Smooth muscle cell (in vitro differentiated cells): ENCODE measurements around the gene HABP4. TPM values are rescaled to one million over a fixed set of nuclear protein-coding genes. Genes with fewer than 3 reads are reported as not detected.

Experiments used
- DNase-seq: peaks from one replicate; lab custom pipeline; 2025; ENCODE audit not compliant: unreplicated experiment; lab: John Stamatoyannopoulos, UW
- H2AFZ ChIP-seq: fragments of 200-600 bp; sonication (generic); 2 replicates; pipeline ENCODE4 v1.6.0; 2016; ENCODE audit warnings: antibody characterized with exemption, low read depth, mild to moderate bottlenecking
- H3F3A ChIP-seq: fragments of 200-600 bp; sonication (generic); 2 replicates; pipeline ENCODE4 v1.6.0; 2017; ENCODE audit warnings: antibody characterized with exemption, low read depth
- H3K27ac ChIP-seq: fragments of 200-600 bp; sonication (generic); 2 replicates; pipeline ENCODE4 v1.5.1; 2016; ENCODE audit warnings: low read depth, mild to moderate bottlenecking
- H3K27me3 ChIP-seq: fragments of 200-600 bp; sonication (generic); 2 replicates; pipeline ENCODE4 v1.6.1; 2016; ENCODE audit warnings: low read depth, mild to moderate bottlenecking
- H3K36me3 ChIP-seq: fragments of 200-600 bp; sonication (generic); 2 replicates; pipeline ENCODE4 v1.5.1; 2016; ENCODE audit warnings: low read depth
- H3K4me1 ChIP-seq: fragments of 200-600 bp; sonication (generic); 2 replicates; pipeline ENCODE4 v1.5.1; 2016; ENCODE audit warnings: low read depth
- H3K4me2 ChIP-seq: fragments of 200-600 bp; sonication (generic); 2 replicates; pipeline ENCODE4 v1.6.0; 2016; ENCODE audit warnings: mild to moderate bottlenecking
- H3K4me3 ChIP-seq: fragments of 200-600 bp; sonication (generic); 2 replicates; pipeline ENCODE4 v1.5.1; 2016; ENCODE audit warnings: mild to moderate bottlenecking
- H3K79me2 ChIP-seq: fragments of 200-600 bp; sonication (generic); 2 replicates; pipeline ENCODE4 v1.6.0; 2016; ENCODE audit warnings: low read depth, mild to moderate bottlenecking
- H3K9ac ChIP-seq: fragments of 200-600 bp; sonication (generic); 2 replicates; pipeline ENCODE4 v1.6.0; 2016; ENCODE audit warnings: low read depth
- H3K9me3 ChIP-seq: fragments of 200-600 bp; sonication (generic); replicated peaks from 2 replicates; pipeline ENCODE4 v1.5.1; 2016; ENCODE audit warnings: low read depth
- H4K20me1 ChIP-seq: fragments of 200-600 bp; sonication (generic); 2 replicates; pipeline ENCODE4 v1.6.0; 2016; ENCODE audit warnings: low read depth
- WGBS: methylation state at CpG from one replicate; pipeline ENCODE4 v1.1.7; 2016; ENCODE audit warnings: low lambda C conversion rate; 5-methylcytosine and 5-hydroxymethylcytosine counted together
- polyA plus RNA-seq: library from polyadenylated mRNA; unstranded; fragments of >200 nt; fragmentation: Nextera tagmentation; extraction: Ambion mirVana; gene quantifications from 2 replicates; pipeline ENCODE4 v1.2.1, GENCODE V29; 2016
- total RNA-seq: library from RNA; depleted of rRNA; stranded (reverse); fragments of >200 nt; gene quantifications from 2 replicates; pipeline ENCODE4 v1.2.3, GENCODE V29; 2014
- TF ChIP-seq, protein P1 (sequence below): fragments of 200-600 bp; sonication (generic); IDR thresholded peaks from 2 replicates; pipeline ENCODE4 v1.5.1; 2017; ENCODE audit warnings: borderline replicate concordance, mild to moderate bottlenecking, antibody characterized with exemption; ENCODE audit not compliant: insufficient read depth, poor library complexity, severe bottlenecking

HABP4 gene
- total and polyA plus RNA-seq, 2 experiments from 2014 or later, result 13.5 to 26.8 TPM

DNA sequence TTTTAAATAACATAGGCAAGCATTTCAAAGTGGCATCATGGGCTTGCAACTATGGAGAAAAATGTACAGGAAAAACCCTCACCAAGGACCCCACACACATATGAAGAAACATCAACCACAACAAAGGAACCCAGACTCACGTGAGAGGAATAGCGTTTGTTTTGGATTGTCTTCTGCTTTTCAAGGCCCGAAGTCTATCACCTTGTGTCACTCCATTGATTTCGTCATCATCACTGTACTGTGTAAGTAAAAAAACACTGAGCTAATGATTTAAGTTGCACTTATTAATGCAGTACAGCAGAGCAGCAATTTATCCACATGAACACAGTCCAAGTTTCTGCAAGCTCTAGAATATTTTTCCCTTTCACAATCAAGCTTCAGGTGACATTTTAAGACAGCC is 72.4 kb downstream of the HABP4 start:
- no peaks in the 10 kb centered on the region for H3K79me2 ChIP-seq
- no peak overlapping the region for H3K9ac ChIP-seq
- no peak overlapping the region for H3K27ac ChIP-seq
- H3K4me1 ChIP-seq, result no peaks in the 10 kb centered on the region
- no peaks in the 10 kb centered on the region for H3K9me3 ChIP-seq
- H2AFZ ChIP-seq, result no peak overlapping the region
- H3K4me2 ChIP-seq, result no peak overlapping the region
- no peak for DNase-seq
- H3K27me3 ChIP-seq, result no peaks in the 10 kb centered on the region
- no peaks in the 10 kb centered on the region for H3K36me3 ChIP-seq
- H3K4me3 ChIP-seq, result no peak overlapping the region
- TF ChIP-seq, protein P1, sequence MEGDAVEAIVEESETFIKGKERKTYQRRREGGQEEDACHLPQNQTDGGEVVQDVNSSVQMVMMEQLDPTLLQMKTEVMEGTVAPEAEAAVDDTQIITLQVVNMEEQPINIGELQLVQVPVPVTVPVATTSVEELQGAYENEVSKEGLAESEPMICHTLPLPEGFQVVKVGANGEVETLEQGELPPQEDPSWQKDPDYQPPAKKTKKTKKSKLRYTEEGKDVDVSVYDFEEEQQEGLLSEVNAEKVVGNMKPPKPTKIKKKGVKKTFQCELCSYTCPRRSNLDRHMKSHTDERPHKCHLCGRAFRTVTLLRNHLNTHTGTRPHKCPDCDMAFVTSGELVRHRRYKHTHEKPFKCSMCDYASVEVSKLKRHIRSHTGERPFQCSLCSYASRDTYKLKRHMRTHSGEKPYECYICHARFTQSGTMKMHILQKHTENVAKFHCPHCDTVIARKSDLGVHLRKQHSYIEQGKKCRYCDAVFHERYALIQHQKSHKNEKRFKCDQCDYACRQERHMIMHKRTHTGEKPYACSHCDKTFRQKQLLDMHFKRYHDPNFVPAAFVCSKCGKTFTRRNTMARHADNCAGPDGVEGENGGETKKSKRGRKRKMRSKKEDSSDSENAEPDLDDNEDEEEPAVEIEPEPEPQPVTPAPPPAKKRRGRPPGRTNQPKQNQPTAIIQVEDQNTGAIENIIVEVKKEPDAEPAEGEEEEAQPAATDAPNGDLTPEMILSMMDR, result no peak
- H4K20me1 ChIP-seq, result no peaks in the 10 kb centered on the region
- no peaks in the 10 kb centered on the region for H3F3A ChIP-seq
- 93% methylated on average over 4 of the region's 4 CpGs for WGBS

DNA sequence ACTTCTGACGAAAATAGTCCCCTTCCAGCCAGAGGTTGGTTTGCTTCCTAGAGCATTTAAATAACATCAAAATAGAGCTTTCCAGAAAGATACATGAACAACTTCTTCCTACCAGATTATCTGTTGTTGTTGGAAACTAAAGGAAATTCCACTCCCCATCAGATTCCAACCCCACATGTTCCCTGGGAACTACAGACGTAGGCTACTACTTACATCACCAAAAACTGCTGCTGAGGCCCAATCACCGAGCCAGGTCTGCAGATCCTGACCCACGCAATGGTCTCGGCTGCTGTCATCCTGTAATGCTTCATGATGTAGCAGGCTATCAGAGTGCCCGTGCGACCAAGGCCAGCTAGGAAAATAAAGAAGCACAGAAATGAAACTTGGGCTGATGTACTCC is 73.4 kb downstream of the HABP4 start:
- H3K79me2 ChIP-seq, result no peaks in the 10 kb centered on the region
- H3K9ac ChIP-seq, result no peak overlapping the region
- H3K4me2 ChIP-seq, result no peak overlapping the region
- H3K27ac ChIP-seq, result no peak overlapping the region
- no peaks in the 10 kb centered on the region for H3K27me3 ChIP-seq
- no peaks in the 10 kb centered on the region for H3F3A ChIP-seq
- no peak overlapping the region for H2AFZ ChIP-seq
- no peaks in the 10 kb centered on the region for H3K36me3 ChIP-seq
- no peaks in the 10 kb centered on the region for H3K4me1 ChIP-seq
- H3K4me3 ChIP-seq, result no peak overlapping the region
- no peaks in the 10 kb centered on the region for H4K20me1 ChIP-seq
- TF ChIP-seq, protein P1, result no peak
- WGBS, result 90% methylated on average over 7 of the region's 7 CpGs
- no peak for DNase-seq
- H3K9me3 ChIP-seq, result no peaks in the 10 kb centered on the region

DNA sequence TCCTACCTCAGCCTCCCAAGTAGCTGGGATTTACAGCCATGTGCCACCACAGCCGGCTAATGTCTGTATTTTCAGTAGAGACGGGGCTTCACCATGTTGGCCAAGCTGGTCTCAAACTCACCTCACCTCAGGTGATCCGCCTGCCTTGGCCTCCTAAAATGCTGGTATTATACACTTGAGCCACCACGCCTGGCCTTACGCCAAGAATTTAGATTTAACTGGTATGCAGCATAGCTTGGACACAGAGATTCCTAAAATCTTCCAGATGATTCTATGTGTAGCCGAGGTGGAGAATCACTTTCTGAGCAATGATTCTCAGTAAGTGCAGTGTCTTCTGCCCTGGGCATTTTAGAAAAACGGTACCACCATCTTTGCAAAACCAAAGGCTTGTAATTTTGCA is 74.1 kb downstream of the HABP4 start:
- H2AFZ ChIP-seq, result no peak overlapping the region
- 93% methylated on average over 7 of the region's 7 CpGs for WGBS
- H3K36me3 ChIP-seq, result no peaks in the 10 kb centered on the region
- H3K79me2 ChIP-seq, result no peaks in the 10 kb centered on the region
- H3K4me1 ChIP-seq, result no peaks in the 10 kb centered on the region
- no peak for DNase-seq
- TF ChIP-seq, protein P1, result no peak
- no peak overlapping the region for H3K9ac ChIP-seq
- no peaks in the 10 kb centered on the region for H4K20me1 ChIP-seq
- no peak overlapping the region for H3K4me2 ChIP-seq
- H3K27me3 ChIP-seq, result no peaks in the 10 kb centered on the region
- H3K4me3 ChIP-seq, result no peak overlapping the region
- H3K9me3 ChIP-seq, result no peaks in the 10 kb centered on the region
- no peak overlapping the region for H3K27ac ChIP-seq
- no peaks in the 10 kb centered on the region for H3F3A ChIP-seq

DNA sequence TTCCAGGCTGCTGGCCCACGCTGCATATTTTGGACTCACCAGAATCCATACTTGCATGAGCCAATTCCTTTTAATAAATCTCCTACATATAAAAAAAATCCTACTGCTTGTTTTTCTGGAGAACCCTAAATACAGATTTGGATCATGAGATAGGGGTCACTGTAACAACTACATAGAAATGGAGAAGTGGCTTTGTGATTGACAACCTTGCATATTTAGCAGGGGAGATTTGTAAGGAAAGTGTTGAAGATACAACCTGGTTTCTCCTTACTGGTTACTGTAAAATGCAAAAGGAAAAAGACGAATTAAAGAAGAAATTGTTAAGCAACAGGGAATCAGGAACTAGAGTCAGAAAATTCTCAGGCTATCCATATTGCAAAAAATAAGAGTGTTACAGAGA is 74.8 kb downstream of the HABP4 start:
- no peaks in the 10 kb centered on the region for H3K27me3 ChIP-seq
- H3F3A ChIP-seq, result no peaks in the 10 kb centered on the region
- no peak overlapping the region for H3K9ac ChIP-seq
- no peak overlapping the region for H3K4me3 ChIP-seq
- no peak overlapping the region for H3K4me2 ChIP-seq
- 93% methylated on average over 2 of the region's 2 CpGs for WGBS
- H3K9me3 ChIP-seq, result no peaks in the 10 kb centered on the region
- no peaks in the 10 kb centered on the region for H3K79me2 ChIP-seq
- H3K4me1 ChIP-seq, result no peaks in the 10 kb centered on the region
- H4K20me1 ChIP-seq, result no peaks in the 10 kb centered on the region
- no peak overlapping the region for H3K27ac ChIP-seq
- TF ChIP-seq, protein P1, result no peak
- H2AFZ ChIP-seq, result no peak overlapping the region
- H3K36me3 ChIP-seq, result no peaks in the 10 kb centered on the region
- DNase-seq, result no peak
